Keratinocyte (primary cell): Measurements from ENCODE around the gene SH3RF1.

Experiments
- EZH2 ChIP-seq: IDR thresholded peaks from one replicate; pipeline ENCODE4 v1.6.1; 2012; ENCODE audit warnings: inconsistent platforms, mild to moderate bottlenecking, low read length, moderate library complexity
- TF ChIP-seq, protein P1 (sequence below), 3 experiments: IDR thresholded peaks in 1 of 3; conservative IDR thresholded peaks in 1 of 3; optimal IDR thresholded peaks in 1 of 3; 2 replicates in 2 of 3; 3 replicates in 1 of 3; pipeline versions ENCODE3 to v1.5.1; 2011; ENCODE audit warnings: low read length in 3 of 3, mild to moderate bottlenecking in 3 of 3, moderate library complexity in 2 of 3, control low read depth in 1 of 3, inconsistent platforms in 1 of 3; ENCODE audit not compliant: insufficient read depth in 2 of 3; ENCODE audit errors: extremely low read depth in 1 of 3

DNA sequence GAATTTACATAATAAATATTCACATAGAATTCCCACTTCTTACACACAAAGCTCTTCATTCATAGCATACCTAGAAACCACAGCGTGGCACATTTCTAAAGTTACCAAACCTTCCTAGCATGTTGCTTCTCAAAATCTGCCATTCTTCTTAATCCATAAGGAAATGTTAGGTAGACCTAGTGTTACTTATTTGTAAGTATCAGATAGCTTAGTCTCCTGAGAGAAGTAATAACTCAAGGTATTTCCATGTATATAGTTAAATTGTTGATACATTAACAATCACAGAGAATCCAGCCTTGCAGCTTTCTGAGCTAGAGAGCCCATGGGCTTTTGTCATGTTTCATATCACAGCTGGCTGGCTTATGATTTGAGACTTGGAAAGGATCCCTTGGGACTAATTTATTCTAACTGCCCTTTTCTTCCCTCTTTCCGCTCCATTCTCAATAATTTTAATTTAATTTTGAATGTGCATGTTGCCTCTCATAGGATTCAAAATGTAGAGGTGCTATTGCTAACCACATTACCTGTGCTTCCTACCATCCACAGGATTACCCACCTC, 17.6 kb downstream of the SH3RF1 start:
- TF ChIP-seq, protein P1, sequence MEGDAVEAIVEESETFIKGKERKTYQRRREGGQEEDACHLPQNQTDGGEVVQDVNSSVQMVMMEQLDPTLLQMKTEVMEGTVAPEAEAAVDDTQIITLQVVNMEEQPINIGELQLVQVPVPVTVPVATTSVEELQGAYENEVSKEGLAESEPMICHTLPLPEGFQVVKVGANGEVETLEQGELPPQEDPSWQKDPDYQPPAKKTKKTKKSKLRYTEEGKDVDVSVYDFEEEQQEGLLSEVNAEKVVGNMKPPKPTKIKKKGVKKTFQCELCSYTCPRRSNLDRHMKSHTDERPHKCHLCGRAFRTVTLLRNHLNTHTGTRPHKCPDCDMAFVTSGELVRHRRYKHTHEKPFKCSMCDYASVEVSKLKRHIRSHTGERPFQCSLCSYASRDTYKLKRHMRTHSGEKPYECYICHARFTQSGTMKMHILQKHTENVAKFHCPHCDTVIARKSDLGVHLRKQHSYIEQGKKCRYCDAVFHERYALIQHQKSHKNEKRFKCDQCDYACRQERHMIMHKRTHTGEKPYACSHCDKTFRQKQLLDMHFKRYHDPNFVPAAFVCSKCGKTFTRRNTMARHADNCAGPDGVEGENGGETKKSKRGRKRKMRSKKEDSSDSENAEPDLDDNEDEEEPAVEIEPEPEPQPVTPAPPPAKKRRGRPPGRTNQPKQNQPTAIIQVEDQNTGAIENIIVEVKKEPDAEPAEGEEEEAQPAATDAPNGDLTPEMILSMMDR (optimal IDR thresholded peaks at IDR 0.05 in 1 of 3, IDR thresholded peaks at IDR 0.05 in 1 of 3, conservative IDR thresholded peaks at IDR 0.05 in 1 of 3; ENCODE audit: extremely low read depth in 1 of 3, insufficient read depth in 2 of 3, low read length in 3 of 3), result no peak
- TF ChIP-seq EZH2, result no peak
